Stimulated activated CD4-positive, alpha-beta T cell treated with anti-CD3 and anti-CD28 coated beads, Interleukin-2, amount 100 ng/mL, for 24 hours (primary cell): ENCODE data around the gene FAM83B.

Source experiments
- DNase-seq, 2 donors: peaks; one replicate each; pipeline ENCODE4 v3.0.0-alpha.2; 2020

The FAM83B gene

GRCh38 chr6:54981647-54982046 is 135.1 kb downstream of the FAM83B start:
- DNase-seq = no peak

GRCh38 chr6:54987633-54988290 is 141.2 kb downstream of the FAM83B start:
- no peak for DNase-seq

- DNase-seq = no peak
These were observed 142.0 kb downstream of the FAM83B start for GRCh38 chr6:54988576-54988975.

- DNase-seq = no peak
These were observed 143.4 kb downstream of the FAM83B start for GRCh38 chr6:54990001-54990400.
